Peyer's patch (tissue), 4 donors: ENCODE results near the gene ZMIZ1.

ENCODE experiments used
- CTCF ChIP-seq, 6 experiments: fragments of 450-650 bp in 4 of 6; fragments of 200-600 bp in 2 of 6; sonication (generic) in 1 of 6; IDR thresholded peaks; one replicate each; pipeline ENCODE4 v1.5.1; 2017 to 2019; ENCODE audit warnings: antibody characterized with exemption in 6 of 6, mild to moderate bottlenecking in 3 of 6, moderate library complexity in 1 of 6
- POLR2A ChIP-seq, 2 donors: fragments of 450-650 bp; IDR thresholded peaks; one replicate each; pipeline ENCODE4 v1.5.1; 2017; ENCODE audit warnings: antibody characterized with exemption in 2 of 2, mild to moderate bottlenecking in 2 of 2, moderate library complexity in 2 of 2

- TF ChIP-seq CTCF (IDR thresholded peaks at IDR 0.05) (no peak), POLR2A (IDR thresholded peaks at IDR 0.05) (no peak)
These were observed 20.0 kb downstream of the ZMIZ1 start for GRCh38 chr10:79088613-79089355.
